SU-DHL-6 (cell line): ENCODE data around the gene ABI1.

ENCODE experiments used
- H2AFZ ChIP-seq: fragments of 200-600 bp; sonication (generic); 2 replicates; pipeline ENCODE4 v1.6.1; 2014; ENCODE audit warnings: low read depth, mild to moderate bottlenecking, moderate library complexity, mixed read lengths, antibody characterized with exemption, low read length; ENCODE audit not compliant: severe bottlenecking
- H3F3A ChIP-seq: fragments of 200-600 bp; shearing (Covaris generic); 2 replicates; pipeline ENCODE4 v1.6.0; 2016; ENCODE audit warnings: antibody characterized with exemption, mild to moderate bottlenecking; ENCODE audit not compliant: insufficient read depth
- H3K27ac ChIP-seq: fragments of 200-600 bp; sonication (generic); 2 replicates; pipeline ENCODE4 v1.5.1; 2016; ENCODE audit warnings: low read depth, mild to moderate bottlenecking, low read length, moderate library complexity, mixed read lengths
- H3K27me3 ChIP-seq: fragments of 200-600 bp; sonication (generic), shearing (Covaris generic); 2 replicates; pipeline ENCODE4 v1.6.0; 2014; ENCODE audit warnings: mild to moderate bottlenecking, low read length
- H3K36me3 ChIP-seq: fragments of 200-600 bp; sonication (generic); 2 replicates; pipeline ENCODE4 v1.6.1; 2014; ENCODE audit warnings: mild to moderate bottlenecking, low read length, mixed read lengths
- H3K4me2 ChIP-seq: fragments of 300-600, 200-600 bp; shearing (Covaris generic), sonication (generic); 2 replicates; pipeline ENCODE4 v1.6.0; 2014; ENCODE audit warnings: low read length, low read depth, mild to moderate bottlenecking; ENCODE audit not compliant: poor library complexity, severe bottlenecking
- H3K4me3 ChIP-seq: fragments of 200-600 bp; sonication (generic); 2 replicates; pipeline ENCODE4 v1.5.1; 2014; ENCODE audit warnings: antibody characterized with exemption, low read length, mild to moderate bottlenecking, mixed read lengths; ENCODE audit not compliant: insufficient read depth, poor library complexity, severe bottlenecking
- H3K79me2 ChIP-seq: fragments of 200-600 bp; sonication (generic); 2 replicates; pipeline ENCODE4 v1.6.1; 2014; ENCODE audit warnings: mild to moderate bottlenecking, low read length, moderate library complexity; ENCODE audit not compliant: insufficient read depth
- H3K9ac ChIP-seq: fragments of 200-600 bp; sonication (generic); 2 replicates; pipeline ENCODE4 v1.7.0; 2014; ENCODE audit warnings: mild to moderate bottlenecking, low read length
- H3K9me2 ChIP-seq: fragments of 200-600 bp; sonication (generic); replicated peaks from 2 replicates; pipeline ENCODE4 v1.6.1; 2014; ENCODE audit warnings: low read length; ENCODE audit not compliant: insufficient read depth
- H3K9me3 ChIP-seq: fragments of 200-600 bp; sonication (generic); 2 replicates; pipeline ENCODE4 v1.6.1; 2014; ENCODE audit warnings: low read length, mixed read lengths; ENCODE audit not compliant: insufficient read depth
- H4K20me1 ChIP-seq: fragments of 200-600 bp; sonication (generic); 2 replicates; pipeline ENCODE4 v1.6.1; 2014; ENCODE audit warnings: low read depth, mild to moderate bottlenecking, antibody characterized with exemption, low read length, moderate library complexity, mixed read lengths
- CTCF ChIP-seq: fragments of 200-600 bp; sonication (generic); IDR thresholded peaks from one replicate; pipeline ENCODE4 v1.5.1; 2017; ENCODE audit warnings: antibody characterized with exemption, mild to moderate bottlenecking, low read length, moderate library complexity; ENCODE audit not compliant: insufficient read depth, poor library complexity, severe bottlenecking
- EZH2phosphoT487 ChIP-seq: fragments of 200-600 bp; sonication (generic), shearing (Covaris generic); conservative IDR thresholded peaks from 2 replicates; pipeline ENCODE4 v1.6.1; 2018; ENCODE audit warnings: mild to moderate bottlenecking, antibody characterized with exemption, low read length, moderate library complexity, mixed read lengths

The ABI1 gene

GRCh38 chr10:26869528-26869927 lies 8.8 kb upstream of the ABI1 start:
- no peak overlapping the region for H3K4me3 ChIP-seq
- H4K20me1 ChIP-seq = no peaks in the 10 kb centered on the region
- H3K79me2 ChIP-seq = no peaks in the 10 kb centered on the region
- no peak overlapping the region for H3K27ac ChIP-seq
- no peaks in the 10 kb centered on the region for H3K27me3 ChIP-seq
- no peaks in the 10 kb centered on the region for H3K36me3 ChIP-seq
- H3F3A ChIP-seq = no peaks in the 10 kb centered on the region
- H3K9me2 ChIP-seq = no peaks in the 10 kb centered on the region
- no peak overlapping the region for H3K4me2 ChIP-seq
- H3K9ac ChIP-seq = no peak overlapping the region
- no peaks in the 10 kb centered on the region for H3K9me3 ChIP-seq
- no peak overlapping the region for H2AFZ ChIP-seq
- no peak for TF ChIP-seq CTCF

- H2AFZ ChIP-seq = no peak overlapping the region
- H3K4me2 ChIP-seq = no peak overlapping the region
- no peak for TF ChIP-seq CTCF
- TF ChIP-seq EZH2phosphoT487 = no peak
- no peaks in the 10 kb centered on the region for H3K36me3 ChIP-seq
- H3K27me3 ChIP-seq = no peaks in the 10 kb centered on the region
- no peak overlapping the region for H3K27ac ChIP-seq
- H4K20me1 ChIP-seq = no peaks in the 10 kb centered on the region
- peaks cover 6% of the 10 kb centered on the region for H3F3A ChIP-seq
- no peaks in the 10 kb centered on the region for H3K9me2 ChIP-seq
- H3K4me3 ChIP-seq = no peak overlapping the region
- H3K9ac ChIP-seq = no peak overlapping the region
- no peaks in the 10 kb centered on the region for H3K9me3 ChIP-seq
- peaks cover 22% of the 10 kb centered on the region for H3K79me2 ChIP-seq
Measured at GRCh38 chr10:26863351-26864076, 2.8 kb upstream of the ABI1 start.

GRCh38 chr10:26861205-26861998 lies 644 bp upstream of the ABI1 start:
- Histone ChIP-seq H2AFZ (peak overlapping the region; percentile 79), H3F3A (peaks cover 21% of the 10 kb centered on the region), H3K36me3 (no peaks in the 10 kb centered on the region), H3K9me3 (no peaks in the 10 kb centered on the region), H3K79me2 (peaks cover 43% of the 10 kb centered on the region), H3K27ac (no peak overlapping the region), H4K20me1 (peaks cover 5% of the 10 kb centered on the region; the same call in 1 of the 2 replicates), H3K9ac (peak overlapping the region; percentile 33; the same call in 1 of the 2 replicates), H3K27me3 (no peaks in the 10 kb centered on the region), H3K9me2 (no peaks in the 10 kb centered on the region), H3K4me3 (no peak overlapping the region), H3K4me2 (peak overlapping the region; percentile 62)
- TF ChIP-seq EZH2phosphoT487 (no peak), CTCF (peak; percentile 78)
